BE2C (cell line): ENCODE results near the gene PAH.

Source experiments
- DNase-seq: peaks from one replicate; pipeline ENCODE4 v3.0.0-alpha.2; 2020
- H3K27me3 ChIP-seq: fragments of 250-450 bp; sonication (Bioruptor Pico); 2 replicates; pipeline ENCODE4 v1.5.1; 2020; ENCODE audit warnings: mild to moderate bottlenecking
- H3K36me3 ChIP-seq: fragments of 250-450 bp; sonication (Bioruptor Pico); 2 replicates; pipeline ENCODE4 v1.5.1; 2020; ENCODE audit warnings: mild to moderate bottlenecking
- H3K4me1 ChIP-seq: fragments of 250-450 bp; sonication (Bioruptor Pico); 2 replicates; pipeline ENCODE4 v1.5.1; 2020
- H3K4me3 ChIP-seq: 2 replicates; pipeline ENCODE4 v1.5.1; 2011; ENCODE audit warnings: low read depth, low read length
- H3K9me3 ChIP-seq: fragments of 250-450 bp; sonication (Bioruptor Pico); 2 replicates; pipeline ENCODE4 v1.5.1; 2020
- TF ChIP-seq, protein P1 (sequence below): IDR thresholded peaks from 2 replicates; pipeline ENCODE4 v1.5.1; 2012; ENCODE audit warnings: mild to moderate bottlenecking, low read depth, low read length

The PAH gene

DNA sequence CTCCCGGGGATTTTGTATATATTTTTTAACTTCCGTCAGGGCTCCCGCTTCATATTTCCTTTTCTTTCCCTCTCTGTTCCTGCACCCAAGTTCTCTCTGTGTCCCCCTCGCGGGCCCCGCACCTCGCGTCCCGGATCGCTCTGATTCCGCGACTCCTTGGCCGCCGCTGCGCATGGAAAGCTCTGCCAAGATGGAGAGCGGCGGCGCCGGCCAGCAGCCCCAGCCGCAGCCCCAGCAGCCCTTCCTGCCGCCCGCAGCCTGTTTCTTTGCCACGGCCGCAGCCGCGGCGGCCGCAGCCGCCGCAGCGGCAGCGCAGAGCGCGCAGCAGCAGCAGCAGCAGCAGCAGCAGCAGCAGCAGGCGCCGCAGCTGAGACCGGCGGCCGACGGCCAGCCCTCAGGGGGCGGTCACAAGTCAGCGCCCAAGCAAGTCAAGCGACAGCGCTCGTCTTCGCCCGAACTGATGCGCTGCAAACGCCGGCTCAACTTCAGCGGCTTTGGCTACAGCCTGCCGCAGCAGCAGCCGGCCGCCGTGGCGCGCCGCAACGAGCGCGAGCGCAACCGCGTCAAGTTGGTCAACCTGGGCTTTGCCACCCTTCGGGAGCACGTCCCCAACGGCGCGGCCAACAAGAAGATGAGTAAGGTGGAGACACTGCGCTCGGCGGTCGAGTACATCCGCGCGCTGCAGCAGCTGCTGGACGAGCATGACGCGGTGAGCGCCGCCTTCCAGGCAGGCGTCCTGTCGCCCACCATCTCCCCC lies 41.2 kb upstream of the PAH start:
- H3K27me3 ChIP-seq = no peaks in the 10 kb centered on the region
- peak overlapping the region; percentile 95 for H3K4me3 ChIP-seq
- H3K4me1 ChIP-seq = peaks cover 12% of the 10 kb centered on the region
- no peaks in the 10 kb centered on the region for H3K9me3 ChIP-seq
- H3K36me3 ChIP-seq = peaks cover 15% of the 10 kb centered on the region
- TF ChIP-seq, protein P1, sequence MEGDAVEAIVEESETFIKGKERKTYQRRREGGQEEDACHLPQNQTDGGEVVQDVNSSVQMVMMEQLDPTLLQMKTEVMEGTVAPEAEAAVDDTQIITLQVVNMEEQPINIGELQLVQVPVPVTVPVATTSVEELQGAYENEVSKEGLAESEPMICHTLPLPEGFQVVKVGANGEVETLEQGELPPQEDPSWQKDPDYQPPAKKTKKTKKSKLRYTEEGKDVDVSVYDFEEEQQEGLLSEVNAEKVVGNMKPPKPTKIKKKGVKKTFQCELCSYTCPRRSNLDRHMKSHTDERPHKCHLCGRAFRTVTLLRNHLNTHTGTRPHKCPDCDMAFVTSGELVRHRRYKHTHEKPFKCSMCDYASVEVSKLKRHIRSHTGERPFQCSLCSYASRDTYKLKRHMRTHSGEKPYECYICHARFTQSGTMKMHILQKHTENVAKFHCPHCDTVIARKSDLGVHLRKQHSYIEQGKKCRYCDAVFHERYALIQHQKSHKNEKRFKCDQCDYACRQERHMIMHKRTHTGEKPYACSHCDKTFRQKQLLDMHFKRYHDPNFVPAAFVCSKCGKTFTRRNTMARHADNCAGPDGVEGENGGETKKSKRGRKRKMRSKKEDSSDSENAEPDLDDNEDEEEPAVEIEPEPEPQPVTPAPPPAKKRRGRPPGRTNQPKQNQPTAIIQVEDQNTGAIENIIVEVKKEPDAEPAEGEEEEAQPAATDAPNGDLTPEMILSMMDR = no peak
- peak; percentile 81 for DNase-seq

DNA sequence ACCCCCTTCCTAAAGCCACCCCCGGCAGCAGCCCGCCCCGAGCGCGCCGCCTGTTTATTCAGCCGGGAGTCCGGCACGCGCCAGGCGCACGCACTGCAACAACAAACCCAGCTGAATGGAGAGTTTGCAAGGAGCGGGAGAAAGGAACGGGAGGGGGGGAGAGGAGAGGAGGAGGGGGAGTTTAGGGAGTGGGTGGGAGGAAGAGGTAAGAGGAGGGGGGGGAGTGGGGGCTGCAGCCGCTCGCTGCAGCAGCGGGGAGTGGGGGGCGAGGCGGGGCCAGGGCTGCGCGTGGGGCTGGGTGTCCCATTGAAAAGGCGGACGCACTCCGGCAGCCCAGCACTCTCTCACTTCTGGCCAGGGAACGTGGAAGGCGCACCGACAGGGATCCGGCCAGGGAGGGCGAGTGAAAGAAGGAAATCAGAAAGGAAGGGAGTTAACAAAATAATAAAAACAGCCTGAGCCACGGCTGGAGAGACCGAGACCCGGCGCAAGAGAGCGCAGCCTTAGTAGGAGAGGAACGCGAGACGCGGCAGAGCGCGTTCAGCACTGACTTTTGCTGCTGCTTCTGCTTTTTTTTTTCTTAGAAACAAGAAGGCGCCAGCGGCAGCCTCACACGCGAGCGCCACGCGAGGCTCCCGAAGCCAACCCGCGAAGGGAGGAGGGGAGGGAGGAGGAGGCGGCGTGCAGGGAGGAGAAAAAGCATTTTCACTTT lies 40.5 kb upstream of the PAH start, which contains the start of gene ASCL1:
TSS of gene ASCL1 (plus strand) at position 336 of the 712 bp plus-strand sequence. CDS start 571 bp downstream, outside the sequence.
- H3K9me3 ChIP-seq = no peaks in the 10 kb centered on the region
- TF ChIP-seq, protein P1 = no peak; the same call in 1 of the 2 replicates
- peaks cover 15% of the 10 kb centered on the region for H3K36me3 ChIP-seq
- H3K4me1 ChIP-seq = peaks cover 13% of the 10 kb centered on the region
- peak within 1 kb of the TSS; percentile 95 for H3K4me3 ChIP-seq
- peak; percentile 95 for DNase-seq
- no peaks in the 10 kb centered on the region for H3K27me3 ChIP-seq

DNA sequence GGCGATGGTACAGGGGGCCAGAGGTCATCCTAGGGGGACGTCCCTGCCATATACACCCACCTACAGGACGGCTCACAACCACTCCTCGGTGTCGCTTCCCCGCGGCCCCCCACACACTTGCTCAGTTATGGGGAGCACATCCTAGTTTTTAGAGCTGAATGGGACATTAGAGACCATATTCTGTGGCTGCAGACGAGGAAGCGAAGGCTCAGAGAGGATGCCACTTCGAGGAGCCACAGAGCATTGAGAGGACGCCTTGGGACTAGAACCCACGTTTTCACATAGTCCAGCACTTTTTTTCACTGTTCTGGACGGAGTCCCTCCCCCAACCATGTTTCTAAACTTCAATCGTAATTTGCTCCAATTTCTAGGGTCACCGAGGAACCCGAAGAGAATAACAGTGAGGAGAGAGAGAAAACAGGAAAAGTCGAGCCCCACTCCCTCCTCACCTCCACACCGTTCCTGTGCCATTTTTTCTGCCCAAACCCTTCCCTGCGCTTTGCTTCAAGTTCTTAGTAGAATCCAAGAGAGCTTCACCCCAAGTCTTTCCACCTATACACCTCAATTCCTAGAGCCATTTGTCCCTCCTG lies 39.8 kb upstream of the PAH start:
- Histone ChIP-seq H3K36me3 (peaks cover 15% of the 10 kb centered on the region), H3K27me3 (no peaks in the 10 kb centered on the region), H3K9me3 (no peaks in the 10 kb centered on the region), H3K4me3 (peak overlapping the region; percentile 95), H3K4me1 (peaks cover 13% of the 10 kb centered on the region)
- TF ChIP-seq, protein P1 = no peak
- DNase-seq = no peak

DNA sequence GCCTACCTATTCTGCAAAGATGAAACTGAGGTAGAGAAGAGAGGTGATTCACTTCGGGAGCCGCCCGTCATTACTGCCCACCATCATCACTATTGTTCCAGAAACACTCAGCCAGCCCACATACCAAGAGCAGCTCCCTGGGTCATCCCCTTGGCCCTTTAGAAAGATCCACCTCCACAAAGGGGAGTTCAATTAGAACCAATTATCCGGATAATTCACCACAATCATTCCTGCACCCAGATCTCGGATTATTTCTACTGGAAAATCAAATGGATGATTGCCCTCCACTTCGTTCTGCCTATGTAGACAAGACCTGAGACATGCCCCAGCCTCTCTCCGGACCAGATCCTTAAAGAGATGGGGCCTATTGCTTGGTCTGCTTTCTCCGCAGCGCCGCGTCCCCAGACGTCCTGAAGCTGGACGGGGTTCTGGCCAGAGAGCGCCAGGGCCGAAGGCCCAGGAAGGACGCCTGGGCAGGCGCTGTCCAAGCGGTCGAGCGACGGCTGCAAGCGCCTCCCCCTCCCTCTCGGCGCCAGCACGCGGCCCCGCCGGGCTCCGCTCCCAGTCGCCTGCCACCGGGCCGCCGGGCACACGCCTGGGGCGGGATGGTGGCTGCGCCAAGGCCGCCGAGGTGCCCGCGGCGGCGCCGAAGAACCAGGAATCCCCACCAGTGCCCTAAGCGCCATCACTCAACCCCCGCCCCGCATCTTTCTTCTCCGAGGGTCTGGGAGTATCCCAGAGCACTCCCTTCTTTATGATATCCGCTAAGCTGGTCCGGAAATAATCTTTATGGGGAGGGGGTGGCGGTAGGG lies 39.1 kb upstream of the PAH start:
- Histone ChIP-seq H3K9me3 (no peaks in the 10 kb centered on the region), H3K4me3 (peak overlapping the region; percentile 95), H3K36me3 (peaks cover 15% of the 10 kb centered on the region), H3K4me1 (peaks cover 13% of the 10 kb centered on the region), H3K27me3 (no peaks in the 10 kb centered on the region)
- peak; percentile 49 for DNase-seq
- TF ChIP-seq, protein P1 = no peak

DNA sequence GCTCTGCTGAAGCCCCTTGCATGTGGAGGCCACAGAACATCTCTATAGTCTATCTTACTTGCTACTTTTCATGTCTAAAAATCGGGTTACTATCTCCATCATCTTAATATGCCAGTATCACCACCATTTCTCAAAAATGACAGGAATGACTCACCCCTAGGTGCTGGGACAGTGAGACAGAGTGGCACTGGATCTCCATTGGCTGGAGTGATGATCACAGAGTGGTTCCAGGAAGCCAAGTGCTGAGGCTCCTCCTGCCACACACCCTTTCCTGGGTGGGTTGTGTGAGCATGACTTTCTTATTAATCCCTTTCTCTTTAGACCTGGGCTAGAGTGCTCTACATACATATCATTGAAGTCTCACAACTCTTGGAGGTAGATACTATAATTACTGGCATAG lies 37.1 kb upstream of the PAH start:
- Histone ChIP-seq H3K36me3 (no peaks in the 10 kb centered on the region; the same call in 1 of the 2 replicates), H3K27me3 (no peaks in the 10 kb centered on the region), H3K9me3 (no peaks in the 10 kb centered on the region), H3K4me1 (peaks cover 17% of the 10 kb centered on the region), H3K4me3 (no peak overlapping the region)
- DNase-seq = no peak
- TF ChIP-seq, protein P1 = no peak
